Lower leg skin (tissue), 3 donors: Measurements from ENCODE around the gene SPC24.

ENCODE experiments used
- POLR2A ChIP-seq, 2 donors: fragments of 450-650 bp; IDR thresholded peaks; one replicate each; pipeline ENCODE4 v1.6.1; 2016 to 2017; ENCODE audit warnings: antibody characterized with exemption in 2 of 2, mild to moderate bottlenecking in 1 of 2, moderate library complexity in 1 of 2
- TF ChIP-seq, protein P1 (sequence below), 3 donors: fragments of 450-650 bp; IDR thresholded peaks; one replicate each; pipeline ENCODE4 v1.5.1; 2016; ENCODE audit warnings: antibody characterized with exemption in 3 of 3, mild to moderate bottlenecking in 3 of 3, moderate library complexity in 2 of 3

DNA sequence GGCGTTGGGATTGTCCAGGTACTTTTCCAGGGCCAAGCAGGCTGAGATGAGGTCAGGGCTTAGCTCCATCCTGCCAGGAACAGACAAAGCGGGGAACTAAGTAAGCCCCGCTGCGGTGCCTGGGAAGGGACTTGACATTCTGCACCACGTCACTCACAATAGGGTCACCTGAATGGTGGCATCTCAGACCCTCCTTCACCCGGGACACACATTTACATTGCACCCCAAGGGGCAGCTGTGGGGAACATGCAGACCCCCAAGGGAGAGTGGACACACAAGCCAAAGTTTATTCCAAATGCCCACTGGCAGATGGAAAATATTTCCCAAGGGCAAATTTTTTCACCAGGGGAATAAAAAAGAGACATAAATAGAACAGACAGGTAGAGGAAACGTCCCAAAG lies 20.3 kb upstream of the SPC24 start:
- TF ChIP-seq, protein P1, sequence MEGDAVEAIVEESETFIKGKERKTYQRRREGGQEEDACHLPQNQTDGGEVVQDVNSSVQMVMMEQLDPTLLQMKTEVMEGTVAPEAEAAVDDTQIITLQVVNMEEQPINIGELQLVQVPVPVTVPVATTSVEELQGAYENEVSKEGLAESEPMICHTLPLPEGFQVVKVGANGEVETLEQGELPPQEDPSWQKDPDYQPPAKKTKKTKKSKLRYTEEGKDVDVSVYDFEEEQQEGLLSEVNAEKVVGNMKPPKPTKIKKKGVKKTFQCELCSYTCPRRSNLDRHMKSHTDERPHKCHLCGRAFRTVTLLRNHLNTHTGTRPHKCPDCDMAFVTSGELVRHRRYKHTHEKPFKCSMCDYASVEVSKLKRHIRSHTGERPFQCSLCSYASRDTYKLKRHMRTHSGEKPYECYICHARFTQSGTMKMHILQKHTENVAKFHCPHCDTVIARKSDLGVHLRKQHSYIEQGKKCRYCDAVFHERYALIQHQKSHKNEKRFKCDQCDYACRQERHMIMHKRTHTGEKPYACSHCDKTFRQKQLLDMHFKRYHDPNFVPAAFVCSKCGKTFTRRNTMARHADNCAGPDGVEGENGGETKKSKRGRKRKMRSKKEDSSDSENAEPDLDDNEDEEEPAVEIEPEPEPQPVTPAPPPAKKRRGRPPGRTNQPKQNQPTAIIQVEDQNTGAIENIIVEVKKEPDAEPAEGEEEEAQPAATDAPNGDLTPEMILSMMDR (IDR thresholded peaks at IDR 0.05): no peak
- no peak for TF ChIP-seq POLR2A (IDR thresholded peaks at IDR 0.05)
